Esophagus (tissue), 2 donors: Measurements from ENCODE around the gene TMEM185A. TPM values are rescaled to one million over a fixed set of nuclear protein-coding genes. Genes with fewer than 3 reads are reported as not detected.
"Not testable (repeated sequence)": the region's sequence is repeated elsewhere in the genome, so short reads cannot be mapped to it uniquely, and the experiment has no call there.

Source experiments
- H3K27ac ChIP-seq, 2 donors: one replicate each; pipeline ENCODE4 v1.5.1; 2013; ENCODE audit warnings: low read depth in 2 of 2, mild to moderate bottlenecking in 2 of 2, inconsistent platforms in 1 of 2, low read length in 1 of 2, moderate library complexity in 1 of 2
- H3K27me3 ChIP-seq, 2 donors: one replicate each; pipeline ENCODE4 v1.6.1; 2013; ENCODE audit warnings: low read length in 2 of 2, control low read depth in 1 of 2, mild to moderate bottlenecking in 1 of 2; ENCODE audit not compliant: insufficient read depth in 2 of 2, control insufficient read depth in 1 of 2
- H3K36me3 ChIP-seq, 2 donors: one replicate each; pipeline ENCODE4 v1.6.1; 2013; ENCODE audit warnings: low read length in 1 of 2; ENCODE audit not compliant: control insufficient read depth in 2 of 2, insufficient read depth in 2 of 2
- H3K4me1 ChIP-seq, 2 donors: one replicate each; pipeline ENCODE4 v1.6.1; 2013; ENCODE audit warnings: low read length in 1 of 2; ENCODE audit not compliant: control insufficient read depth in 2 of 2, insufficient read depth in 2 of 2
- H3K4me3 ChIP-seq, 2 donors: one replicate each; pipeline ENCODE4 v1.5.1; 2013; ENCODE audit warnings: low read length in 2 of 2, mild to moderate bottlenecking in 2 of 2, low read depth in 1 of 2, moderate library complexity in 1 of 2
- H3K9me3 ChIP-seq, 2 donors: one replicate each; pipeline ENCODE4 v1.6.1; 2013; ENCODE audit warnings: mild to moderate bottlenecking in 2 of 2, low read depth in 1 of 2, low read length in 1 of 2, moderate library complexity in 1 of 2; ENCODE audit not compliant: control insufficient read depth in 2 of 2, insufficient read depth in 1 of 2
- WGBS, 2 donors: extraction: QIAGEN DNeasy Blood & Tissue Kit; methylation state at CpG; one replicate each; pipeline ENCODE4 v1.1.7; 2013; 5-methylcytosine and 5-hydroxymethylcytosine counted together
- polyA plus RNA-seq, 2 donors: library from polyadenylated mRNA; stranded (reverse); fragments of 200-250 nt; gene quantifications; one replicate each; pipeline ENCODE4 v1.2.3, GENCODE V29; 2013
- donor health status: healthy with polysubstance abuse.
- donor health status: Bipolar disorder and iron deficiency.

Gene TMEM185A
- polyA plus RNA-seq = 10 to 100 TPM; 10.9 to 11.1 TPM

- Histone ChIP-seq H3K27ac (peak within 1 kb of the TSS; percentile 48 to 61), H3K4me3 (peak within 1 kb of the TSS; percentile 61 to 82), H3K27me3 (no peaks in the 10 kb centered on the region), H3K4me1 (peaks cover 2 to 5% of the 10 kb centered on the region in 2 donors), H3K36me3 (no peaks in the 10 kb centered on the region), H3K9me3 (no peaks in the 10 kb centered on the region)
- 0 to 24% methylated on average over 32 to 98 of the region's 102 CpGs for WGBS, 2 donors
These were observed at the start of gene TMEM185A for GRCh38 chrX:149631234-149632165. Gene TMEM185A, minus strand, starts transcription at chrX:149631792. Its CDS starts 212 bp downstream, at chrX:149631580.

GRCh38 chrX:149681182-149681581, 49.6 kb upstream of the TMEM185A start:
- H3K4me1 ChIP-seq = no peaks in the 10 kb centered on the region
- 79 to 89% methylated on average over 2 of the region's 2 CpGs for WGBS, 2 donors
- H3K9me3 ChIP-seq = no peaks in the 10 kb centered on the region
- H3K36me3 ChIP-seq = no peaks in the 10 kb centered on the region
- H3K4me3 ChIP-seq = no peak overlapping the region
- H3K27me3 ChIP-seq = no peaks in the 10 kb centered on the region
- no peak overlapping the region for H3K27ac ChIP-seq

DNA sequence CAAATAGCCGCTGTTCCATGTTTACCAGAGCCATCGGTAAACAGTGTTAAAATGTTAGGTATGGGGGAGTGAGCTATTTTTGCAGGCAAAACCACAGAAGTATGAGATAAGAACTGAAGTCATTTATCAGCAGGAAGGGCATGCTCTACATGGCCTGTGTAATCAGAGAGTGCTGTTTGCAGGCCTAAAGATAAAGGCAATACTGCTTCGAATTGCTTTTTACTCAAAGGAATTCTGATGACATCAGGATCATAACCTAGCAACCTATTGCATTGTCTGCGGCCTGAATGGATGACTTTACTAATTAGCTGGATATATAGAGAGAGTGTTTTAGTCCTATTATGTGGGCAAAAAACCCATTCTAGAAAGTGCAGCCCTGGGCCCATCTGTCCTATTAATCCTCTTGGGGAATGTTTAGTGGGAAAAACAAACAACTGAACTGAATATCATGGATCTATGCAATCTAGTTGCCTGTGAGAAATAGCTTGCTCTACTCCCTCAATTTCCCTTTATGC, 47.6 kb upstream of the TMEM185A start:
- not testable (repeated sequence) for H3K27me3 ChIP-seq, H3K4me1 ChIP-seq, H3K9me3 ChIP-seq, H3K36me3 ChIP-seq, H3K4me3 ChIP-seq, H3K27ac ChIP-seq
- no CpG with 5 or more reads among the region's 4 CpGs for WGBS, 2 donors

GRCh38 chrX:149675554-149675953, 44.0 kb upstream of the TMEM185A start:
- not testable (repeated sequence) for H3K4me1 ChIP-seq, H3K4me3 ChIP-seq, H3K9me3 ChIP-seq, H3K27me3 ChIP-seq, H3K27ac ChIP-seq, H3K36me3 ChIP-seq
- WGBS, 2 donors = no CpG with 5 or more reads among the region's 8 CpGs

DNA sequence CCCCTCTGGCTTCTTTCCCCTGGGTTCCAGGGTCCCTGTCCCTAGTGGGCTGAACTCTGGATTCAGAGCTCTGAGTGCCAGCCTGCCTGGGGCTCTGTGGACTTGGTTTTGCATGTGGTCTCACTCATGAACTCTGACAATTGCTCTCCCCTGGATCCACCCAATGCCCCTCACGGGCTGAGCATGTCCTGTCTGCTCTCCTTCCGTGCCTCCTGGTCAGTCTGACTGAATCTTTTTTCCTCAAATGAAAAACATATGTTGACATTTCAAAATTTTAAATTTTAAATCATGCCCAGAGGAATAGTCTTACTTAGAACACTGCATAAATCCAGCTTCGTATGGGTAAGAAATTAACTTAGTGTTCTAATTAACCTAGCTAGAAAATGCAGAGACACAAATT, 43.5 kb upstream of the TMEM185A start:
- H3K9me3 ChIP-seq, H3K36me3 ChIP-seq, H3K27me3 ChIP-seq, H3K4me1 ChIP-seq, H3K4me3 ChIP-seq, H3K27ac ChIP-seq: not testable (repeated sequence)
- no CpG with 5 or more reads among the region's 3 CpGs for WGBS, 2 donors

GRCh38 chrX:149660613-149661012, 29.0 kb upstream of the TMEM185A start:
- not testable (repeated sequence) for H3K36me3 ChIP-seq, H3K4me1 ChIP-seq, H3K9me3 ChIP-seq, H3K27me3 ChIP-seq, H3K27ac ChIP-seq, H3K4me3 ChIP-seq
- 44 to 45% methylated on average over 1 of the region's 6 CpGs for WGBS, 2 donors

DNA sequence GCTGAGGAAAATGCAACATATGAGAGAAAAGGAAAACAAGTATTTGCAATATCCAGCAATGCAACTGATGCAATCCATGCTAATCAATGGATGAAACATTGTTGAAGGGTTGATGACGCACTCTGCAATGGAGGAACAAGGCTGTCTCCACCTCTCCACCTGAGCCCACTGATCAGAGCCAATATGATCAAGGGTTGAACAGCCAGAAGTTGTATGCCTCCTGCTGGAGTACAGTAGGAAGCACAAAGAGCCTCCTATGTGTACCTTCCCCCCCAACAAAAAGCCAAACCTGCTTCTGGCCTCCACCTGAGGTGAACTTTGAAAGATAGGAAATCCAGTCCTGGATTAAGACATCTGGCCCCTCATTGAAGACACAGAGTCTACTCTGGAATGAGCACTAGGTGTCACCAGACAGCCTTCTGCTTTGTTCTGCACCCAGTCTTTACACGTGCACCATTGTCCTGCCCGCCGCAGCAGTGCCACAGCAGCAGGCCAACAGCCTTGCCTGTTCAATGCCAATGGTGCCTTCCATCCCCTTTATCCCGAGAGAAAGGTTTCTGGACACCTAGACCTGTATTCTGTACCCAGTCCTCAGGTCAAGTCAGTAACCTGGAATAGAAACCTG, 24.8 kb upstream of the TMEM185A start:
- not testable (repeated sequence) for H3K36me3 ChIP-seq, H3K4me1 ChIP-seq, H3K9me3 ChIP-seq, H3K27ac ChIP-seq, H3K27me3 ChIP-seq, H3K4me3 ChIP-seq
- WGBS, 2 donors = 65% methylated on average over 1 of the region's 5 CpGs; no CpG with 5 or more reads in 1 of the 2 donors

DNA sequence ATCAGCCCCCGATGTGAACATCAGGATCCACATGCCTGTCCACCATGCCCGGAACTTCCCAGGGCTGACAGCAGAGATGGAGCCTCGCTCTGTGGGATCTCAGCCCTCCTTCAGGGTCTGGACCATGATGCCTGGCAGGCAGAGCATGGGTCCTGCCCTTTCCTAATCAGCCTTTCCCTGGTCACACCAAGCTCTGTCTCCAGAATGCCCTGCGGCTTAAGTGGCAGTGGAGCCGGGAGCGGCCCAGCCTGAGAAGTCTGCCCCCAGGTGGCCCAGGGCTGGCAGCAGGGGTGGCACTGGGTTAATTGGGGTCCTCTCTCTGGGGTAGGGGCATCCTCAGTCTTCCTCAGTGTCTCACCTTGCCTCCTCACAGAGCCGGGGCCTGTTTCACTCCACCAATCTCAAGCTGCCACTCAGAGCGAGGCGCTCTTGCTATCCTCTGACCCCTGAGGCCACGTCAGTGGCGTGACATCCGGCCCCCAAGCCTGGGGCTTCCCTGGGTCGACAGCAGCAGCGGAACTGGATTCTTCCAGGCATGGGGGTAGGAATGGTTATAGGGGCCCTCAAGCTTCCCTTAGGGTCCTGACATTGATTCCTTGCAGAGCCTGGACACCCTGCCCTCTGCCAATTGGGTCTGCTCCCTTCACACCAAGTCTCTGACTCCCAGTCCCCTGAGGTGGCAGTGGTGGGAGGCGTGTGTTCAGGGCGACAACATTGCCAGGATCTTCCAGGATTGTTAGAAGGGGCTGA, 20.8 kb upstream of the TMEM185A start:
- Histone ChIP-seq H3K9me3 (peaks cover 0 to 3% of the 10 kb centered on the region in 2 donors), H3K4me1 (no peaks in the 10 kb centered on the region), H3K36me3 (no peaks in the 10 kb centered on the region), H3K4me3 (no peak overlapping the region), H3K27me3 (no peaks in the 10 kb centered on the region), H3K27ac (no peak overlapping the region)
- WGBS, 2 donors = 72 to 80% methylated on average over 16 of the region's 16 CpGs

- Histone ChIP-seq H3K27ac (peak overlapping the region in 1 of 2 donors; percentile 51), H3K4me1 (no peaks in the 10 kb centered on the region), H3K27me3 (no peaks in the 10 kb centered on the region), H3K4me3 (no peak overlapping the region), H3K9me3 (peaks cover 0 to 3% of the 10 kb centered on the region in 2 donors), H3K36me3 (no peaks in the 10 kb centered on the region)
- WGBS, 2 donors = 89 to 92% methylated on average over 5 of the region's 5 CpGs
These were observed 18.6 kb upstream of the TMEM185A start for GRCh38 chrX:149650162-149650561.
